ENCODE measurements around the gene MRPL58.
"Not testable (repeated sequence)": the region's sequence is repeated elsewhere in the genome, so short reads cannot be mapped to it uniquely, and the experiment has no call there.

The MRPL58 gene

GRCh38 chr17:75001915-75002843 lies 10.3 kb upstream of the MRPL58 start:
- no peaks in the 10 kb centered on the region for H3K4me1 ChIP-seq (ENCODE audit: control insufficient read depth in 1 of 2, insufficient read depth in 2 of 2, low read length in 2 of 2)

GRCh38 chr17:75003070-75003956 lies 9.2 kb upstream of the MRPL58 start:
- H3K9ac ChIP-seq (ENCODE audit: low read depth in 1 of 2, low read length in 2 of 2), result no peak overlapping the region
- no peak overlapping the region for H3K27ac ChIP-seq (ENCODE audit: low read depth, low read length)
- H3K4me3 ChIP-seq (ENCODE audit: low read depth in 1 of 2, low read length in 2 of 2), result no peak overlapping the region
- H3K27me3 ChIP-seq (ENCODE audit: control insufficient read depth in 1 of 2, insufficient read depth in 2 of 2, low read length in 2 of 2), result no peaks in the 10 kb centered on the region
- no peaks in the 10 kb centered on the region for H3K9me3 ChIP-seq (ENCODE audit: control insufficient read depth in 1 of 2, low read length in 2 of 2)
- peaks cover 6 to 60% of the 10 kb centered on the region in 2 donors for H3K36me3 ChIP-seq (ENCODE audit: control insufficient read depth in 1 of 2, insufficient read depth in 2 of 2, low read length in 2 of 2)
- no peaks in the 10 kb centered on the region for H3K4me1 ChIP-seq (ENCODE audit: control insufficient read depth in 1 of 2, insufficient read depth in 2 of 2, low read length in 2 of 2)

More at GRCh38 chr17:75001915-75002843, 10.3 kb upstream of the MRPL58 start:
- Histone ChIP-seq H3K9me3 (ENCODE audit: control insufficient read depth in 1 of 2, low read length in 2 of 2) (no peaks in the 10 kb centered on the region), H3K4me3 (ENCODE audit: low read depth in 1 of 2, low read length in 2 of 2) (no peak overlapping the region), H3K27me3 (ENCODE audit: control insufficient read depth in 1 of 2, insufficient read depth in 2 of 2, low read length in 2 of 2) (no peaks in the 10 kb centered on the region), H3K27ac (ENCODE audit: low read depth, low read length) (no peak overlapping the region), H3K9ac (ENCODE audit: low read depth in 1 of 2, low read length in 2 of 2) (no peak overlapping the region), H3K36me3 (ENCODE audit: control insufficient read depth in 1 of 2, insufficient read depth in 2 of 2, low read length in 2 of 2) (peaks cover 6 to 63% of the 10 kb centered on the region in 2 donors)

GRCh38 chr17:75003957-75004355 lies 8.5 kb upstream of the MRPL58 start:
- H3K9me3 ChIP-seq (ENCODE audit: control insufficient read depth in 1 of 2, low read length in 2 of 2), result no peaks in the 10 kb centered on the region
- H3K36me3 ChIP-seq (ENCODE audit: control insufficient read depth in 1 of 2, insufficient read depth in 2 of 2, low read length in 2 of 2), result peaks cover 6 to 55% of the 10 kb centered on the region in 2 donors
- no peaks in the 10 kb centered on the region for H3K4me1 ChIP-seq (ENCODE audit: control insufficient read depth in 1 of 2, insufficient read depth in 2 of 2, low read length in 2 of 2)
- H3K9ac ChIP-seq (ENCODE audit: low read depth in 1 of 2, low read length in 2 of 2), result no peak overlapping the region
- no peak overlapping the region for H3K27ac ChIP-seq (ENCODE audit: low read depth, low read length)
- no peak overlapping the region for H3K4me3 ChIP-seq (ENCODE audit: low read depth in 1 of 2, low read length in 2 of 2)
- H3K27me3 ChIP-seq (ENCODE audit: control insufficient read depth in 1 of 2, insufficient read depth in 2 of 2, low read length in 2 of 2), result no peaks in the 10 kb centered on the region

- H3K27ac ChIP-seq (ENCODE audit: low read depth, low read length), result no peak overlapping the region
- no peak overlapping the region for H3K4me3 ChIP-seq (ENCODE audit: low read depth in 1 of 2, low read length in 2 of 2)
- no peaks in the 10 kb centered on the region for H3K9me3 ChIP-seq (ENCODE audit: control insufficient read depth in 1 of 2, low read length in 2 of 2)
- H3K36me3 ChIP-seq (ENCODE audit: control insufficient read depth in 1 of 2, insufficient read depth in 2 of 2, low read length in 2 of 2), result peaks cover 6 to 51% of the 10 kb centered on the region in 2 donors
- H3K27me3 ChIP-seq (ENCODE audit: control insufficient read depth in 1 of 2, insufficient read depth in 2 of 2, low read length in 2 of 2), result no peaks in the 10 kb centered on the region
- H3K4me1 ChIP-seq (ENCODE audit: control insufficient read depth in 1 of 2, insufficient read depth in 2 of 2, low read length in 2 of 2), result no peaks in the 10 kb centered on the region
- no peak overlapping the region for H3K9ac ChIP-seq (ENCODE audit: low read depth in 1 of 2, low read length in 2 of 2)
Observed at GRCh38 chr17:75004371-75004770, 8.1 kb upstream of the MRPL58 start.

GRCh38 chr17:75005291-75005690 lies 7.2 kb upstream of the MRPL58 start:
- H3K27ac ChIP-seq (ENCODE audit: low read depth, low read length), result no peak overlapping the region
- no peaks in the 10 kb centered on the region for H3K27me3 ChIP-seq (ENCODE audit: control insufficient read depth in 1 of 2, insufficient read depth in 2 of 2, low read length in 2 of 2)
- no peaks in the 10 kb centered on the region for H3K4me1 ChIP-seq (ENCODE audit: control insufficient read depth in 1 of 2, insufficient read depth in 2 of 2, low read length in 2 of 2)
- no peaks in the 10 kb centered on the region for H3K9me3 ChIP-seq (ENCODE audit: control insufficient read depth in 1 of 2, low read length in 2 of 2)
- peaks cover 6 to 44% of the 10 kb centered on the region in 2 donors for H3K36me3 ChIP-seq (ENCODE audit: control insufficient read depth in 1 of 2, insufficient read depth in 2 of 2, low read length in 2 of 2)
- H3K9ac ChIP-seq (ENCODE audit: low read depth in 1 of 2, low read length in 2 of 2), result no peak overlapping the region
- no peak overlapping the region for H3K4me3 ChIP-seq (ENCODE audit: low read depth in 1 of 2, low read length in 2 of 2)

- H3K4me1 ChIP-seq (ENCODE audit: control insufficient read depth in 1 of 2, insufficient read depth in 2 of 2, low read length in 2 of 2); H3K9me3 ChIP-seq (ENCODE audit: control insufficient read depth in 1 of 2, low read length in 2 of 2); H3K4me3 ChIP-seq (ENCODE audit: low read depth in 1 of 2, low read length in 2 of 2); H3K27ac ChIP-seq (ENCODE audit: low read depth, low read length); H3K27me3 ChIP-seq (ENCODE audit: control insufficient read depth in 1 of 2, insufficient read depth in 2 of 2, low read length in 2 of 2); H3K9ac ChIP-seq (ENCODE audit: low read depth in 1 of 2, low read length in 2 of 2): not testable (repeated sequence)
- peaks cover 6 to 40% of the 10 kb centered on the region in 2 donors for H3K36me3 ChIP-seq (ENCODE audit: control insufficient read depth in 1 of 2, insufficient read depth in 2 of 2, low read length in 2 of 2)
Observed at GRCh38 chr17:75006084-75006483, 6.4 kb upstream of the MRPL58 start.

GRCh38 chr17:75006653-75007052 lies 5.8 kb upstream of the MRPL58 start:
- Histone ChIP-seq H3K9me3 (ENCODE audit: control insufficient read depth in 1 of 2, low read length in 2 of 2) (no peaks in the 10 kb centered on the region), H3K36me3 (ENCODE audit: control insufficient read depth in 1 of 2, insufficient read depth in 2 of 2, low read length in 2 of 2) (peaks cover 5 to 34% of the 10 kb centered on the region in 2 donors), H3K4me1 (ENCODE audit: control insufficient read depth in 1 of 2, insufficient read depth in 2 of 2, low read length in 2 of 2) (peaks cover 0 to 3% of the 10 kb centered on the region in 2 donors), H3K9ac (ENCODE audit: low read depth in 1 of 2, low read length in 2 of 2) (no peak overlapping the region), H3K27me3 (ENCODE audit: control insufficient read depth in 1 of 2, insufficient read depth in 2 of 2, low read length in 2 of 2) (no peaks in the 10 kb centered on the region), H3K4me3 (ENCODE audit: low read depth in 1 of 2, low read length in 2 of 2) (no peak overlapping the region), H3K27ac (ENCODE audit: low read depth, low read length) (no peak overlapping the region)

GRCh38 chr17:75008373-75008772 lies 4.1 kb upstream of the MRPL58 start:
- H3K36me3 ChIP-seq (ENCODE audit: control insufficient read depth in 1 of 2, insufficient read depth in 2 of 2, low read length in 2 of 2), result peaks cover 0 to 17% of the 10 kb centered on the region in 2 donors
- H3K4me3 ChIP-seq (ENCODE audit: low read depth in 1 of 2, low read length in 2 of 2), result no peak overlapping the region
- H3K4me1 ChIP-seq (ENCODE audit: control insufficient read depth in 1 of 2, insufficient read depth in 2 of 2, low read length in 2 of 2), result peaks cover 7 to 16% of the 10 kb centered on the region in 2 donors
- H3K27ac ChIP-seq (ENCODE audit: low read depth, low read length), result no peak overlapping the region
- no peaks in the 10 kb centered on the region for H3K27me3 ChIP-seq (ENCODE audit: control insufficient read depth in 1 of 2, insufficient read depth in 2 of 2, low read length in 2 of 2)
- no peaks in the 10 kb centered on the region for H3K9me3 ChIP-seq (ENCODE audit: control insufficient read depth in 1 of 2, low read length in 2 of 2)
- no peak overlapping the region for H3K9ac ChIP-seq (ENCODE audit: low read depth in 1 of 2, low read length in 2 of 2)

GRCh38 chr17:75009139-75009724 lies 3.2 kb upstream of the MRPL58 start:
- H3K4me3 ChIP-seq (ENCODE audit: low read depth in 1 of 2, low read length in 2 of 2), result no peak overlapping the region
- no peaks in the 10 kb centered on the region for H3K27me3 ChIP-seq (ENCODE audit: control insufficient read depth in 1 of 2, insufficient read depth in 2 of 2, low read length in 2 of 2)
- H3K9ac ChIP-seq (ENCODE audit: low read depth in 1 of 2, low read length in 2 of 2), result no peak overlapping the region
- H3K9me3 ChIP-seq (ENCODE audit: control insufficient read depth in 1 of 2, low read length in 2 of 2), result no peaks in the 10 kb centered on the region
- H3K27ac ChIP-seq (ENCODE audit: low read depth, low read length), result no peak overlapping the region
- H3K36me3 ChIP-seq (ENCODE audit: control insufficient read depth in 1 of 2, insufficient read depth in 2 of 2, low read length in 2 of 2), result peaks cover 0 to 10% of the 10 kb centered on the region in 2 donors
- peaks cover 13 to 22% of the 10 kb centered on the region in 2 donors for H3K4me1 ChIP-seq (ENCODE audit: control insufficient read depth in 1 of 2, insufficient read depth in 2 of 2, low read length in 2 of 2)
